SIG-M5 treated with dmso at 0.1 percent for 504 hours (cell line): Measurements from ENCODE around the gene HOGA1.
"Not testable (repeated sequence)": the region's sequence is repeated elsewhere in the genome, so short reads cannot be mapped to it uniquely, and the experiment has no call there.

Experiments
- DNase-seq: peaks from one replicate; lab custom pipeline; 2025; ENCODE audit not compliant: unreplicated experiment; lab: John Stamatoyannopoulos, UW

The HOGA1 gene

GRCh38 chr10:97644936-97645335 is 60.7 kb downstream of the HOGA1 start:
- no peak for DNase-seq

GRCh38 chr10:97647556-97647955 is 63.4 kb downstream of the HOGA1 start:
- DNase-seq, result no peak

- peak; percentile 32 for DNase-seq
Measured at GRCh38 chr10:97648562-97649404, 64.6 kb downstream of the HOGA1 start.

GRCh38 chr10:97649405-97649750 is 65.2 kb downstream of the HOGA1 start:
- not testable (repeated sequence) for DNase-seq

GRCh38 chr10:97650726-97651125 is 66.5 kb downstream of the HOGA1 start:
- DNase-seq, result no peak

- no peak for DNase-seq
Measured at GRCh38 chr10:97651773-97652172, 67.6 kb downstream of the HOGA1 start.

GRCh38 chr10:97656777-97657176 is 72.6 kb downstream of the HOGA1 start:
- peak; percentile 65 for DNase-seq

GRCh38 chr10:97659589-97659988 is 75.4 kb downstream of the HOGA1 start:
- no peak for DNase-seq
